Heart right ventricle (tissue), 16 donors: ENCODE results near the gene FHAD1. TPM values are rescaled to one million over a fixed set of nuclear protein-coding genes. Genes with fewer than 3 reads are reported as not detected.

Experiments
- ATAC-seq, 8 donors: fragments of 200-7000 bp; cut with Tn5 transposase; one replicate each; pipeline ENCODE4 v1.9.1; 2020; ENCODE audit warnings: mild to moderate bottlenecking in 8 of 8, moderate library complexity in 8 of 8, moderate number of reproducible peaks in 1 of 8
- DNase-seq, 2 donors: peaks; one replicate each; pipeline ENCODE4 v3.0.0-alpha.2; 2020
- H3K27ac ChIP-seq, 10 donors: fragments of 200-600 bp; sonication (generic) in 2 of 10; one replicate each; pipeline versions ENCODE4 v1.5.0 to v1.8.0; 2020 to 2022; ENCODE audit warnings: mild to moderate bottlenecking in 3 of 10
- H3K27me3 ChIP-seq, 7 donors: fragments of 200-600 bp; one replicate each; pipeline ENCODE4 v1.8.0; 2021 to 2022; ENCODE audit warnings: mild to moderate bottlenecking in 2 of 7
- H3K36me3 ChIP-seq, 9 donors: fragments of 200-600 bp; sonication (generic) in 1 of 9; one replicate each; pipeline versions ENCODE4 v1.5.0 to v1.8.0; 2020 to 2022; ENCODE audit warnings: mild to moderate bottlenecking in 2 of 9
- H3K4me1 ChIP-seq, 9 donors: fragments of 200-600 bp; sonication (generic) in 1 of 9; one replicate each; pipeline versions ENCODE4 v1.5.0 to v1.8.0; 2020 to 2022; ENCODE audit warnings: mild to moderate bottlenecking in 4 of 9
- H3K4me3 ChIP-seq, 10 donors: fragments of 200-600 bp; sonication (generic) in 2 of 10; one replicate each; pipeline versions ENCODE4 v1.5.0 to v1.8.0; 2020 to 2022; ENCODE audit warnings: mild to moderate bottlenecking in 7 of 10, moderate library complexity in 2 of 10
- H3K9me3 ChIP-seq, 11 donors: fragments of 200-600 bp in 10 of 11; sonication (generic) in 2 of 11; one replicate each; pipeline versions ENCODE4 v1.5.0 to v1.8.0; 2013 to 2022; ENCODE audit warnings: mild to moderate bottlenecking in 2 of 11, control low read depth in 1 of 11, moderate library complexity in 1 of 11
- WGBS, 2 donors: extraction: QIAGEN DNeasy Blood & Tissue Kit; methylation state at CpG; one replicate each; pipeline ENCODE4 v1.1.7; 2013; ENCODE audit warnings: inconsistent platforms in 1 of 2; 5-methylcytosine and 5-hydroxymethylcytosine counted together
- intact Hi-C, 10 donors: fragments of 100-400 bp; cut with DNase I; formaldehyde crosslinking; loops; one replicate each; pipeline versions ENCODE4 v1.11.1 to v1.14.2; 2022
- polyA plus RNA-seq, 2 donors: library from polyadenylated mRNA; stranded (reverse); fragments of 200-250 nt; gene quantifications; one replicate each; pipeline ENCODE4 v1.2.3, GENCODE V29; 2013
- total RNA-seq, 10 donors: library from RNA; stranded (reverse); fragmentation: NEBNext Ultra II Directional in 3 of 10; extraction: Animal tissue kit (Norgen Biotek cat#: 25700) in 3 of 10; gene quantifications; one replicate each; pipeline versions ENCODE4 v1.2.1 to v1.2.4, GENCODE V29; 2021 to 2023
- TF ChIP-seq, protein P1 (sequence below), 9 donors: fragments of 200-600 bp; sonication (generic) in 2 of 9; IDR thresholded peaks; one replicate each; pipeline versions ENCODE4 v1.5.0 to v1.8.0; 2021 to 2022; ENCODE audit warnings: antibody characterized with exemption in 9 of 9, mild to moderate bottlenecking in 5 of 9, moderate library complexity in 1 of 9
- donor health status: Arrhythmogenic right ventricular cardiomyopathy.
- donor health status: ischemic (EF 13 %, LVEDD 7.1; RV severe dilation, severe dysfunction).
- donor health status: healthy with polysubstance abuse.
- donor health status: DM: no; HTN: yes; CAD: no.
- donor health status: DM: no; HTN: no; CAD: no.
- donor health status: ischemic (EF 25% LVEDD 6.9; RV normal size, moderate dysfunction).
- donor health status: ischemic (EF 25% LVEDD 5.7; RV mildly dilated, moderate dysfunction).
- donor health status: healthy.
- donor health status: DM: yes; HTN: yes; CAD: no.
- donor health status: Ischemic cardiomyopathy.
- donor health status: ischemic (EF 35%, LVEDD 5.7; RV mildly dilated, moderate dysfunction).
- donor health status: nonischemic (EF 11% LVEDD 7.7; RV severe dilation, severe dysfunction).
- donor health status: DM: yes; HTN: yes; CAD: no.
- donor health status: PGD.
- donor health status: ischemic (EF 29% LVEDD 5.4; RV normal size, mild dysfunction).
- donor health status: nonischemic (EF 23%, LVEDD 6.1; RV moderate dilation, normal function).

The FHAD1 gene
- total and polyA plus RNA-seq, 12 donors = 0.06 to 1.0 (median 0.12) TPM; not detected in 5

DNA sequence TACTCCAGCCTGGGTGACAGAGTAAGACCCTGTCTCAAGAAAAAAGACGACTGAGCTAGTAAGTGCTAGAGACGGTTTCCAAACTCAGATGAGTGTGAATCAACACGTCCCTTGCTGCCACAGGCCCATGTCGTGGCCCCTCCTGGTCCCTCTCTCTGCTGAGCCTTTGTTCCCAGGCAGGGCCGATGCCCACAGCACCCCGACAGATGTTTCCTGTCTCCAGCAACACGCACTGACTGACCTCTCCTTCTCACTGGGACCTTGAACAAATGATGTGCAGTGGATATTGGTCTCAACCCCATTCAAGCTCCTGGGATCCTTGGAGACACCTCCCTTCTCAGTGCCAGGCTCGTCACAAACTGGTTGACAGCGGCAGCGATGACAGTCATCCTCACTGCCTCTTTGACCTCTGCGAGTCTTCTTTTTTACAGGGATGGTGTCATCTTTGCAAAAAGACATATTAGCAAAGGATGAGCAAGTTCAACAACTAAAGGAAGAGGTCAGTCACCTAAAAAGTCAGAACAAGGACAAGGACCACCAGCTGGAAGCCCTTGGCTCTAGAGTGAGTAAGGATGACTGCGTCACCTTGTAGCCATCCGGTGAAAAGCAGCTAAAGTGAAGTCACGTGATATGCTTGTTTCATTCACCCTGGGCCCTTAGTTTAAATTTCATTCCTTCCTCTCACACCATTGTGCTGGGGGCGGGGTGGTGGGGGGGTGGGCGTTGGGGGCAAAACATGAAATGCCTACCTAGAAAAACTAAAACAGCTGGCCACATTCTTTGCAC lies 65.8 kb downstream of the FHAD1 start:
- Histone ChIP-seq H3K4me3 (no peak overlapping the region), H3K27me3 (peaks cover 0 to 3% (median 0%) of the 10 kb centered on the region in 7 donors), H3K4me1 (no peaks in the 10 kb centered on the region), H3K36me3 (no peaks in the 10 kb centered on the region), H3K27ac (no peak overlapping the region), H3K9me3 (peaks cover 0 to 11% (median 0%) of the 10 kb centered on the region in 11 donors)
- WGBS, 2 donors = 77 to 79% methylated on average over 16 of the region's 16 CpGs
- intact Hi-C loops = no loop called here
- ATAC-seq (no peak), DNase-seq (no peak)
- TF ChIP-seq, protein P1, sequence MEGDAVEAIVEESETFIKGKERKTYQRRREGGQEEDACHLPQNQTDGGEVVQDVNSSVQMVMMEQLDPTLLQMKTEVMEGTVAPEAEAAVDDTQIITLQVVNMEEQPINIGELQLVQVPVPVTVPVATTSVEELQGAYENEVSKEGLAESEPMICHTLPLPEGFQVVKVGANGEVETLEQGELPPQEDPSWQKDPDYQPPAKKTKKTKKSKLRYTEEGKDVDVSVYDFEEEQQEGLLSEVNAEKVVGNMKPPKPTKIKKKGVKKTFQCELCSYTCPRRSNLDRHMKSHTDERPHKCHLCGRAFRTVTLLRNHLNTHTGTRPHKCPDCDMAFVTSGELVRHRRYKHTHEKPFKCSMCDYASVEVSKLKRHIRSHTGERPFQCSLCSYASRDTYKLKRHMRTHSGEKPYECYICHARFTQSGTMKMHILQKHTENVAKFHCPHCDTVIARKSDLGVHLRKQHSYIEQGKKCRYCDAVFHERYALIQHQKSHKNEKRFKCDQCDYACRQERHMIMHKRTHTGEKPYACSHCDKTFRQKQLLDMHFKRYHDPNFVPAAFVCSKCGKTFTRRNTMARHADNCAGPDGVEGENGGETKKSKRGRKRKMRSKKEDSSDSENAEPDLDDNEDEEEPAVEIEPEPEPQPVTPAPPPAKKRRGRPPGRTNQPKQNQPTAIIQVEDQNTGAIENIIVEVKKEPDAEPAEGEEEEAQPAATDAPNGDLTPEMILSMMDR (IDR thresholded peaks at IDR 0.05) = no peak

DNA sequence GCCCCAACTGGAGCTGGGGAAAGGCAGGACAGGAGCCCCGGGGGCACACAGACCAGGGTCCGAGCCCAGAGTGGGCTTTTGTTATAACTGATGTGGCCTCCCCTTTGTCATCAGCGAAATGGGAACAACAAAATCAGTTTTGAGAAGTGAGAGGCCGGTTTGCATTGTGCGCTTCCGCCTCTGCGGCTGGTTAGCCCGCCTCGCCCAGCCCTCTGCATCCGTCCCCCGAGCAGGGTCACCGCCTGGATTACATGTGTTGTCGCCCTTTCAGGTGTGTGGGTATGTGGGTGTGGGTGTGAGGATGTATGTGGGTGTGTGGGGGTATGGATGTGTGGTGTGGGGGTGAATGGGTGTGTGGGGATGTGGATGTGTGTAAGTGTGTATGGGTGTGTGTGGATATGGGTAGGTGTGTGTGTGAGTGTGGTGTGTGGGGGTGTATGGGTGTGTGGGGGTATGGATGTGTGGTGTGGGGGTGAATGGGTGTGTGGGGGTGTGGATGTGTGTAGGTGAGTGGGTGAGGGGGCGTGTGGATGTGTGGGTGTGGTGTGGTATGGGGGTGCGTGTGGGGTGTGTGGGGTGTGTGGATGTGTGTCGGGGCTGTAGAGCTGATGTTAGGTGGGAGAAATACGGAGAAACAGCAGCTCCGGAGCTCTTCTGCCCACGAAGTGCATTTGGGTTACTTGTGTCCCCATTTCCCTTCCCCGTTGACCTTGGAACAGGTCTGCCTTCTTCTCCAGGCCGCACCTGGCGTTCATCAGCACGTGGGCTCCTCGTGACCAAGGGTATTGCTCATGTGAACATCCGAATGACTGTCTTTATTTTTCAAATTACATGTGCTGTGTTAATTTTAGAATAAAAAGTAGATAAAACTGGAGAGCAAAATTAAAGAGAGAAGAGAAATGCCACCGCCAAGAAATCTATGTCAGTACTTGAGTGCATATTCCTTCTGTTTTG lies 67.6 kb downstream of the FHAD1 start:
- DNase-seq (no peak), ATAC-seq (peak in 2 of 8 donors; percentile 13 to 33)
- no peaks in the 10 kb centered on the region for H3K36me3 ChIP-seq
- peaks cover 0 to 6% (median 0%) of the 10 kb centered on the region in 7 donors for H3K27me3 ChIP-seq
- H3K4me1 ChIP-seq = no peaks in the 10 kb centered on the region
- WGBS, 2 donors = 90 to 91% methylated on average over 25 to 26 of the region's 26 CpGs
- TF ChIP-seq, protein P1 (IDR thresholded peaks at IDR 0.05) = no peak
- H3K9me3 ChIP-seq = peaks cover 0 to 11% (median 0%) of the 10 kb centered on the region in 11 donors
- H3K4me3 ChIP-seq = no peak overlapping the region
- H3K27ac ChIP-seq = no peak overlapping the region
- intact Hi-C loops = no loop called here

DNA sequence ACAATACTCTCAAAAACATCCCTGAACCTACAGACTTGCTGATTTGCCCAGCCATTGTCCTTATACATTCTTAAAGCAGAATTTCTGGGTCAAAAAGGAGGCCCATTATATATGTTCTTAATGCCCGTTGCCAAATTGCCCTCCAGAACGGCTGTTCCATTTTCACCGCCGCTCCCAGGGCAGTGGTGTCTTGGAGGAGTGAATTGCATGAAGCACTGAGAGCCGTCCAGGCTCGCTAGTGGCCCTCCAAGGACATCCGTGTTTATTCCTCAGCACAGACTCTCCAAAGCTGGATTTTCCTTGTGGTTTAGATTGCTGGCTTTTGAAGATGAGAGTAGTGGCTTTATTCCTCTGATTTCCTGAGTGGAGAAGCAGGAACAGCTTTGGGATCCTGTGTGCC lies 68.8 kb downstream of the FHAD1 start:
- no peaks in the 10 kb centered on the region for H3K4me1 ChIP-seq
- intact Hi-C loops = no loop called here
- DNase-seq (no peak), ATAC-seq (no peak)
- no peaks in the 10 kb centered on the region for H3K36me3 ChIP-seq
- no peak overlapping the region for H3K4me3 ChIP-seq
- WGBS, 2 donors = 75 to 82% methylated on average over 7 of the region's 7 CpGs
- H3K9me3 ChIP-seq = peaks cover 0 to 22% (median 3%) of the 10 kb centered on the region in 11 donors
- peaks cover 0 to 6% (median 0%) of the 10 kb centered on the region in 7 donors for H3K27me3 ChIP-seq
- TF ChIP-seq, protein P1 (IDR thresholded peaks at IDR 0.05) = no peak
- H3K27ac ChIP-seq = no peak overlapping the region

DNA sequence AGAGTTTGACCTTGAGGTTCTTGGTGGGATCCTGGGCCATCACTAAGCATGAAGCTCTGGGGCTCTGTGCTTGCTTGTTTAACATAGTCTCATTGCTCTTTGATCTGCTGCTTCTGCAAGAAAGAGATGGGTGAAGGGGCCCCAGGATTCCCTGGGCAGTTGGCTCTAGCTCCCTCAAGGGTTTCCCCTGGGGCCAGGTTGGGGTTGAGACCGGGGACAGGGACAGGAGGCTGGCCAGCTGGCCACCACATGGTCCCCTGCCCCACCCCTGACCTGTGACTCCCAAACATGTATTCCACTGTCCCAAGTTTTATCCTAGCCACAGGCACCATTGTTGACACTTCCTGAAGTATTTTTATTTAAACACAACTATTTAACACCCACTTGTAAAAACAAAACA lies 69.5 kb downstream of the FHAD1 start:
- H3K4me3 ChIP-seq = no peak overlapping the region
- peaks cover 0 to 6% (median 0%) of the 10 kb centered on the region in 7 donors for H3K27me3 ChIP-seq
- H3K27ac ChIP-seq = no peak overlapping the region
- no peaks in the 10 kb centered on the region for H3K36me3 ChIP-seq
- H3K9me3 ChIP-seq = peaks cover 0 to 19% (median 3%) of the 10 kb centered on the region in 11 donors
- ATAC-seq (no peak), DNase-seq (no peak)
- TF ChIP-seq, protein P1 (IDR thresholded peaks at IDR 0.05) = no peak
- intact Hi-C loops = no loop called here
- no peaks in the 10 kb centered on the region for H3K4me1 ChIP-seq
- 11 to 45% methylated on average over 1 of the region's 1 CpG for WGBS, 2 donors
